CD4-positive, alpha-beta T cell (primary cell): ENCODE measurements around the gene CERK. TPM values are rescaled to one million over a fixed set of nuclear protein-coding genes. Genes with fewer than 3 reads are reported as not detected.

Experiments
- ATAC-seq: fragments of 200-7000 bp; cut with Tn5 transposase; one replicate; pipeline ENCODE4 v1.10.0; 2022; ENCODE audit warnings: mild to moderate bottlenecking; ENCODE audit not compliant: poor library complexity
- CTCF ChIA-PET: fragments of 350-600 bp; sonication (Branson Sonifier 250); formaldehyde crosslinking; loops from one replicate; lab custom pipeline; 2021; ENCODE audit warnings: antibody characterized with exemption, inconsistent platforms; lab: Charles Lee
- POLR2A ChIA-PET: fragments of 350-600 bp; sonication (Branson Sonifier 250); formaldehyde crosslinking; loops from one replicate; lab custom pipeline; 2021; ENCODE audit warnings: antibody characterized with exemption, inconsistent platforms; lab: Charles Lee
- DNase-seq, 14 experiments: peaks; one replicate each; pipeline ENCODE4 v3.0.0-alpha.2; 2013 to 2020; ENCODE audit warnings: mixed read lengths in 2 of 14
- H3K27ac ChIP-seq, 2 donors: one replicate each; pipeline versions ENCODE4 v1.5.1 to v1.7.0; 2013; ENCODE audit warnings: low read length in 2 of 2, low read depth in 1 of 2, mild to moderate bottlenecking in 1 of 2
- H3K27me3 ChIP-seq, 2 experiments: 1 replicate in 1 of 2; 2 replicates in 1 of 2; pipeline versions ENCODE4 v1.6.1 to v1.7.0; 2013; ENCODE audit warnings: low read length in 2 of 2, control low read depth in 1 of 2, mild to moderate bottlenecking in 1 of 2, moderate library complexity in 1 of 2; ENCODE audit not compliant: insufficient read depth in 2 of 2, control insufficient read depth in 1 of 2
- H3K36me3 ChIP-seq: one replicate; pipeline ENCODE4 v1.6.1; 2013; ENCODE audit warnings: low read length, control low read depth; ENCODE audit not compliant: insufficient read depth
- H3K4me1 ChIP-seq: one replicate; pipeline ENCODE4 v1.6.1; 2013; ENCODE audit warnings: low read length, control low read depth; ENCODE audit not compliant: insufficient read depth
- H3K4me3 ChIP-seq: one replicate; pipeline ENCODE4 v1.5.1; 2013; ENCODE audit warnings: mild to moderate bottlenecking, low read length, moderate library complexity
- H3K9me3 ChIP-seq, 2 experiments: 1 replicate in 1 of 2; 2 replicates in 1 of 2; pipeline versions ENCODE4 v1.6.1 to v1.7.0; 2013; ENCODE audit warnings: low read length in 2 of 2, mild to moderate bottlenecking in 2 of 2, control low read depth in 1 of 2, moderate library complexity in 1 of 2; ENCODE audit not compliant: control insufficient read depth in 1 of 2, insufficient read depth in 1 of 2
- H3K27ac Mint-ChIP-seq: one replicate; pipeline ENCODE4 v1.8.0; 2020; ENCODE audit warnings: mixed read lengths
- H3K27me3 Mint-ChIP-seq: one replicate; pipeline ENCODE4 v1.8.0; 2021; ENCODE audit warnings: mixed read lengths
- H3K36me3 Mint-ChIP-seq: one replicate; pipeline ENCODE4 v1.8.0; 2021; ENCODE audit warnings: low read depth, mixed read lengths
- H3K4me1 Mint-ChIP-seq: one replicate; pipeline ENCODE4 v1.8.0; 2021; ENCODE audit warnings: low read depth, mixed read lengths
- H3K4me3 Mint-ChIP-seq: one replicate; pipeline ENCODE4 v1.8.0; 2020; ENCODE audit warnings: mild to moderate bottlenecking, mixed read lengths
- H3K9me3 Mint-ChIP-seq: one replicate; pipeline ENCODE4 v1.8.0; 2020; ENCODE audit warnings: mixed read lengths
- CTCF ChIP-seq: fragments of 200-600 bp; IDR thresholded peaks from one replicate; pipeline ENCODE4 v1.8.0; 2022; ENCODE audit warnings: antibody characterized with exemption, mild to moderate bottlenecking
- intact Hi-C, 2 experiments: fragments of 100-400 bp; cut with DNase I in 1 of 2; cut with micrococcal nuclease in 1 of 2; formaldehyde crosslinking; loops; one replicate each; pipeline versions ENCODE4 v1.15.1 to v1.9.0; 2023 to 2025; cut with DNase I, micrococcal nuclease
- total RNA-seq, 174 experiments: library from RNA in 2 of 174; stranded (reverse) in 2 of 174; gene quantifications; one replicate each; pipeline ENCODE4 v1.2.3 and lab custom pipeline; 2021 to 2026

The CERK gene
- total RNA-seq, 2 experiments from 2014 or later = 84.6 to 88.5 TPM

- intact Hi-C loops = no loop called here
- Mint-ChIP-seq H3K27ac (peak overlapping the region; percentile 42), H3K4me1 (peaks cover 30% of the 10 kb centered on the region), H3K9me3 (no peaks in the 10 kb centered on the region), H3K4me3 (no peak overlapping the region), H3K36me3 (peaks cover 32% of the 10 kb centered on the region), H3K27me3 (no peaks in the 10 kb centered on the region)
- POLR2A ChIA-PET = interaction anchor here (1.2 kb wide), 1 partner anchor 67 kb away, joined by 3 read pairs; no protein-coding TSS in a partner anchor
- Histone ChIP-seq H3K27me3 (no peaks in the 10 kb centered on the region), H3K27ac (peak overlapping the region in 1 of 2 donors; percentile 16), H3K9me3 (no peaks in the 10 kb centered on the region), H3K36me3 (peaks cover 21% of the 10 kb centered on the region), H3K4me1 (peaks cover 31% of the 10 kb centered on the region), H3K4me3 (no peak overlapping the region)
- DNase-seq (no peak), ATAC-seq (no peak)
- CTCF ChIA-PET = interaction anchor here (1.2 kb wide), 1 partner anchor 119 kb away, joined by 7 read pairs; no protein-coding TSS in a partner anchor
- no peak for TF ChIP-seq CTCF
Observed at GRCh38 chr22:46682011-46682731, 55.9 kb downstream of the CERK start.

DNA sequence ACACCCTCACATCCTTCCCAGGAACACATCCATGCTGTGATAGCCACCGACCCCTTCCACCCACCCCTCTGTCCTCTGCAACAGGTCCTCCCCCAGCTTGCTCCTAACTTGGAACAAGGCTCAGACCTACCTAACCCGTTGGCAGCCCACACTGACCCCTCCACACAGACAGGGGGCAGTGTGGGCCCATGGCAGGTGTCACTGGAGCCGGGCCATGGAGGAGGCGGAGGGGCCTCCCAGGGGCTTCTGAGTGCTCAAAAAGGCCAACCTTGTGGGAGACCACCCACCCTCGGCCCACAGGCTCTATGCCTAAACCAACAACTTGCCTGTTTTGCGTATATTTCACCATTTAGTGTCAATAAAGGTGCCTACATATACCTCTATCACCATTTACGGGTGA lies 57.0 kb downstream of the CERK start:
- CTCF ChIA-PET = interaction anchor here (0.7 kb wide), 1 partner anchor 79 kb away, joined by 3 read pairs; no protein-coding TSS in a partner anchor
- no peaks in the 10 kb centered on the region for H3K9me3 Mint-ChIP-seq
- H3K27ac ChIP-seq = no peak overlapping the region
- intact Hi-C loops = no loop called here
- H3K27ac Mint-ChIP-seq = peak overlapping the region; percentile 56
- peaks cover 20% of the 10 kb centered on the region for H3K36me3 Mint-ChIP-seq
- DNase-seq (peak in 3 of 14 experiments; percentile 29 to 54 (median 40)), ATAC-seq (no peak)
- H3K27me3 ChIP-seq = no peaks in the 10 kb centered on the region
- H3K4me1 ChIP-seq = peaks cover 32% of the 10 kb centered on the region
- POLR2A ChIA-PET = interaction anchor here (1.0 kb wide), 1 partner anchor 58 kb away, joined by 3 read pairs; no protein-coding TSS in a partner anchor
- no peak overlapping the region for H3K4me3 ChIP-seq
- no peaks in the 10 kb centered on the region for H3K27me3 Mint-ChIP-seq
- no peak overlapping the region for H3K4me3 Mint-ChIP-seq
- no peak for TF ChIP-seq CTCF
- H3K36me3 ChIP-seq = peaks cover 11% of the 10 kb centered on the region
- H3K9me3 ChIP-seq = no peaks in the 10 kb centered on the region
- peaks cover 22% of the 10 kb centered on the region for H3K4me1 Mint-ChIP-seq

- ChIA-PET POLR2A (no interaction called here), CTCF (no interaction called here)
- DNase-seq (no peak), ATAC-seq (no peak)
- H3K4me1 ChIP-seq = peaks cover 32% of the 10 kb centered on the region
- Mint-ChIP-seq H3K27ac (no peak overlapping the region), H3K27me3 (no peaks in the 10 kb centered on the region), H3K36me3 (peaks cover 9% of the 10 kb centered on the region), H3K4me3 (no peak overlapping the region), H3K9me3 (no peaks in the 10 kb centered on the region), H3K4me1 (peaks cover 16% of the 10 kb centered on the region)
- peaks cover 7% of the 10 kb centered on the region for H3K36me3 ChIP-seq
- H3K27ac ChIP-seq = no peak overlapping the region
- H3K4me3 ChIP-seq = no peak overlapping the region
- no peak for TF ChIP-seq CTCF
- intact Hi-C loops = loop anchor here in 1 of 2 experiments (5.0 kb wide), 1 partner anchor 67 kb away; no protein-coding TSS in a partner anchor
- H3K27me3 ChIP-seq = no peaks in the 10 kb centered on the region
- H3K9me3 ChIP-seq = no peaks in the 10 kb centered on the region
Observed at GRCh38 chr22:46679706-46680269, 58.3 kb downstream of the CERK start.
